Measurements from ENCODE around the gene PITPNM2.

GRCh38 chr12:123109319-123109772 is 41.5 kb downstream of the PITPNM2 start:
- TF ChIP-seq CTCF (IDR thresholded peaks at IDR 0.05) (no peak), ZFX (IDR thresholded peaks at IDR 0.05; ENCODE audit: borderline replicate concordance) (no peak)
